Stimulated activated CD8-positive, alpha-beta memory T cell treated with anti-CD3 and anti-CD28 coated beads, Interleukin-12 subunit alpha, Interleukin-12 subunit beta, amount 100 ng/mL, for 1 hour (primary cell): Measurements from ENCODE around the gene ZNF296.

Experiments used
- DNase-seq: peaks from one replicate; pipeline ENCODE4 v3.0.0-alpha.2; 2020; ENCODE audit warnings: low read depth

Gene ZNF296

GRCh38 chr19:45057444-45057843, 18.8 kb downstream of the ZNF296 start:
- no peak for DNase-seq

- no peak for DNase-seq
These were observed 19.4 kb downstream of the ZNF296 start for GRCh38 chr19:45056831-45057230.

- DNase-seq = no peak
These were observed 24.2 kb downstream of the ZNF296 start for GRCh38 chr19:45051929-45052579.

GRCh38 chr19:45050036-45050435, 26.2 kb downstream of the ZNF296 start:
- no peak for DNase-seq

- DNase-seq = no peak
These were observed 27.1 kb downstream of the ZNF296 start for GRCh38 chr19:45049073-45049736.

- no peak for DNase-seq
These were observed 29.0 kb downstream of the ZNF296 start for GRCh38 chr19:45047188-45047797.

- no peak for DNase-seq
These were observed 29.9 kb downstream of the ZNF296 start for GRCh38 chr19:45046355-45046754.

GRCh38 chr19:45045671-45046353, 30.5 kb downstream of the ZNF296 start:
- DNase-seq = no peak

- DNase-seq = no peak
These were observed 35.2 kb downstream of the ZNF296 start for GRCh38 chr19:45041125-45041524.

- DNase-seq = no peak
These were observed 36.1 kb downstream of the ZNF296 start for GRCh38 chr19:45040059-45040771.

GRCh38 chr19:45038931-45039893, 37.1 kb downstream of the ZNF296 start, which contains the start of gene CLASRP:
CLASRP (plus strand) TSS chr19:45039045; CDS start chr19:45040213, 1,168 bp downstream.
- peak; percentile 82 for DNase-seq

GRCh38 chr19:45037393-45038169, 38.7 kb downstream of the ZNF296 start:
- no peak for DNase-seq

- no peak for DNase-seq
These were observed 40.5 kb downstream of the ZNF296 start for GRCh38 chr19:45035755-45036154.

- DNase-seq = no peak
These were observed 43.9 kb downstream of the ZNF296 start for GRCh38 chr19:45032421-45032820.

- DNase-seq = no peak
These were observed 45.5 kb downstream of the ZNF296 start for GRCh38 chr19:45030825-45031224.

GRCh38 chr19:45027371-45027770, 48.9 kb downstream of the ZNF296 start:
- DNase-seq = no peak

- no peak for DNase-seq
These were observed 51.0 kb downstream of the ZNF296 start for GRCh38 chr19:45025264-45025663.

GRCh38 chr19:45023048-45023447, 53.2 kb downstream of the ZNF296 start:
- DNase-seq = no peak

- DNase-seq = no peak
These were observed 54.3 kb downstream of the ZNF296 start for GRCh38 chr19:45021971-45022370.
